ENCODE results near the gene MARCHF7.

DNA sequence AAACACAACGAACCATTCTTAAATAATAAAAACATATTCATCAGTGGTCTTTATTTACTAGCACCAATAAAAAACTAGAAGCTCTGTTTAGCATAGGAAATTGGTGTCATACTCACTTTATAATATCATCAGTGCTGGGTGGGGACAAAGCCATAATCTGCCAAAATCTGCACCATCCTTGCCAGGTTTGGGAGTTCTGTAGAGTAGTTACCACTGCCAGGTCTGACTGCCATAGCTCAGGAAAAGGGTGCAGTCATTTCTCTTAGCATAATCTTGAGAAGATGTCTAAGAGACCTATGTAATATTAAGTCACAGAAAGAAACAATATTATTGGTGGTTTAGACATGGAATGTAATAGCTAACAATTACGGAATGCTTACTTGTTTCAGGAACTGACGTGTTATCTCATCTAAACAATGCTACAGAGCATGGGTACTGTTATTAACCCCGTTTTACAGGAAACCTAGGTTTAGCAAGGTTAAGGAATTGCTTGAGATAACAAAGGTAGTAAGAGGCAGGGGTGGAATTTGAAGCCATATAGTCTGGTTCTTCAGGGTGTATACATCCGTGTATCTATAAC lies 1.6 kb upstream of the MARCHF7 start:
- TF ChIP-seq, protein P1, sequence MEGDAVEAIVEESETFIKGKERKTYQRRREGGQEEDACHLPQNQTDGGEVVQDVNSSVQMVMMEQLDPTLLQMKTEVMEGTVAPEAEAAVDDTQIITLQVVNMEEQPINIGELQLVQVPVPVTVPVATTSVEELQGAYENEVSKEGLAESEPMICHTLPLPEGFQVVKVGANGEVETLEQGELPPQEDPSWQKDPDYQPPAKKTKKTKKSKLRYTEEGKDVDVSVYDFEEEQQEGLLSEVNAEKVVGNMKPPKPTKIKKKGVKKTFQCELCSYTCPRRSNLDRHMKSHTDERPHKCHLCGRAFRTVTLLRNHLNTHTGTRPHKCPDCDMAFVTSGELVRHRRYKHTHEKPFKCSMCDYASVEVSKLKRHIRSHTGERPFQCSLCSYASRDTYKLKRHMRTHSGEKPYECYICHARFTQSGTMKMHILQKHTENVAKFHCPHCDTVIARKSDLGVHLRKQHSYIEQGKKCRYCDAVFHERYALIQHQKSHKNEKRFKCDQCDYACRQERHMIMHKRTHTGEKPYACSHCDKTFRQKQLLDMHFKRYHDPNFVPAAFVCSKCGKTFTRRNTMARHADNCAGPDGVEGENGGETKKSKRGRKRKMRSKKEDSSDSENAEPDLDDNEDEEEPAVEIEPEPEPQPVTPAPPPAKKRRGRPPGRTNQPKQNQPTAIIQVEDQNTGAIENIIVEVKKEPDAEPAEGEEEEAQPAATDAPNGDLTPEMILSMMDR (conservative IDR thresholded peaks at IDR 0.05) = no peak
- TF ChIP-seq EZH2 (IDR thresholded peaks at IDR 0.05; ENCODE audit: low read depth) = no peak

Measured in PC-9 (cell line).